HEK293 (cell line): ENCODE results near the gene SMIM41.

Source experiments
- CTCF ChIA-PET: fragments of 350-600 bp; formaldehyde crosslinking; extraction: SDS; loops from one replicate; lab custom pipeline; 2021; ENCODE audit warnings: antibody characterized with exemption; lab: Yijun Ruan, JAX
- POLR2A ChIA-PET: fragments of 300-600 bp; formaldehyde crosslinking; extraction: SDS; loops from one replicate; lab custom pipeline; 2020; ENCODE audit warnings: antibody characterized with exemption, inconsistent platforms; lab: Yijun Ruan, JAX
- H3K27ac ChIP-seq: fragments of 200-500 bp; sonication (Bioruptor generic); 2 replicates; pipeline ENCODE4 v1.5.1; 2014; ENCODE audit warnings: low read depth, low read length, control low read depth, inconsistent platforms; ENCODE audit errors: extremely low read depth
- H3K36me3 ChIP-seq, 2 experiments: fragments of 200-500 bp in 1 of 2; sonication (Bioruptor generic) in 1 of 2; 1 replicate in 1 of 2; 2 replicates in 1 of 2; pipeline ENCODE4 v1.5.1; 2014 to 2017; ENCODE audit warnings: inconsistent platforms in 2 of 2, low read length in 2 of 2; ENCODE audit not compliant: control insufficient read depth in 2 of 2, insufficient read depth in 1 of 2
- H3K4me1 ChIP-seq: fragments of 200-500 bp; sonication (Bioruptor generic); 2 replicates; pipeline ENCODE4 v1.5.1; 2014; ENCODE audit warnings: mild to moderate bottlenecking, low read length, inconsistent platforms; ENCODE audit not compliant: control insufficient read depth, insufficient read depth
- H3K4me3 ChIP-seq: 2 replicates; pipeline ENCODE4 v1.5.1; 2011; ENCODE audit warnings: low read depth, mild to moderate bottlenecking, control low read depth, low read length, moderate library complexity
- H3K9me3 ChIP-seq: fragments of 200-500 bp; sonication (Bioruptor generic); 2 replicates; pipeline ENCODE4 v1.5.1; 2014; ENCODE audit warnings: low read depth, low read length, inconsistent platforms; ENCODE audit not compliant: control insufficient read depth, insufficient read depth
- BCL11A ChIP-seq: fragments of 450-650 bp; formaldehyde crosslinking; IDR thresholded peaks from 2 replicates; pipeline ENCODE4 v1.5.1; 2016; ENCODE audit warnings: low read depth, missing biosample characterization, missing genetic modification characterization
- PRDM10 ChIP-seq: fragments of 450-650 bp; formaldehyde crosslinking; IDR thresholded peaks from 2 replicates; pipeline ENCODE4 v1.5.1; 2016; ENCODE audit warnings: missing biosample characterization, missing genetic modification characterization
- SP7 ChIP-seq: fragments of 450-650 bp; formaldehyde crosslinking; IDR thresholded peaks from 2 replicates; pipeline ENCODE4 v1.5.1; 2016; ENCODE audit warnings: missing biosample characterization, missing genetic modification characterization
- TCF7L2 ChIP-seq: IDR thresholded peaks from 2 replicates; pipeline ENCODE4 v1.6.1; 2011; ENCODE audit warnings: low read depth, mild to moderate bottlenecking, inconsistent platforms, low read length, moderate library complexity, borderline replicate concordance
- ZBTB20 ChIP-seq: fragments of 450-650 bp; formaldehyde crosslinking; IDR thresholded peaks from 2 replicates; pipeline ENCODE4 v1.5.1; 2016; ENCODE audit warnings: missing biosample characterization, missing genetic modification characterization
- ZBTB21 ChIP-seq: fragments of 450-650 bp; formaldehyde crosslinking; IDR thresholded peaks from 2 replicates; pipeline ENCODE4 v1.5.1; 2017; ENCODE audit warnings: missing biosample characterization, missing genetic modification characterization
- ZFP37 ChIP-seq: fragments of 450-650 bp; formaldehyde crosslinking; IDR thresholded peaks from 2 replicates; pipeline ENCODE4 v1.5.1; 2016; ENCODE audit warnings: missing biosample characterization, missing genetic modification characterization
- ZNF133 ChIP-seq: fragments of 450-650 bp; formaldehyde crosslinking; IDR thresholded peaks from 2 replicates; pipeline ENCODE4 v1.5.1; 2016; ENCODE audit warnings: missing biosample characterization, missing genetic modification characterization
- ZNF140 ChIP-seq: fragments of 450-650 bp; formaldehyde crosslinking; IDR thresholded peaks from 2 replicates; pipeline ENCODE4 v1.5.1; 2016; ENCODE audit warnings: missing biosample characterization, missing genetic modification characterization
- ZNF169 ChIP-seq: fragments of 450-650 bp; formaldehyde crosslinking; IDR thresholded peaks from 2 replicates; pipeline ENCODE4 v1.5.1; 2016; ENCODE audit warnings: missing biosample characterization, missing genetic modification characterization
- ZNF449 ChIP-seq: fragments of 450-650 bp; formaldehyde crosslinking; IDR thresholded peaks from 2 replicates; pipeline ENCODE4 v1.5.1; 2017; ENCODE audit warnings: missing biosample characterization, mild to moderate bottlenecking, missing genetic modification characterization, moderate library complexity
- ZNF747 ChIP-seq: fragments of 450-650 bp; formaldehyde crosslinking; IDR thresholded peaks from 2 replicates; pipeline ENCODE4 v1.5.1; 2016; ENCODE audit warnings: missing biosample characterization, missing genetic modification characterization
- TF ChIP-seq, protein P1 (sequence below): fragments of 450-650 bp; IDR thresholded peaks from 2 replicates; pipeline ENCODE4 v1.5.1; 2018; ENCODE audit warnings: missing biosample characterization, mild to moderate bottlenecking, missing genetic modification characterization
- TF ChIP-seq, protein P2 (sequence below): fragments of 450-650 bp; formaldehyde crosslinking; IDR thresholded peaks from 2 replicates; pipeline ENCODE4 v1.5.1; 2016; ENCODE audit warnings: missing biosample characterization, missing genetic modification characterization
- TF ChIP-seq, protein P3 (sequence below): fragments of 450-650 bp; formaldehyde crosslinking; IDR thresholded peaks from 2 replicates; pipeline ENCODE4 v1.5.1; 2016; ENCODE audit warnings: missing biosample characterization, missing genetic modification characterization

SMIM41 gene

DNA sequence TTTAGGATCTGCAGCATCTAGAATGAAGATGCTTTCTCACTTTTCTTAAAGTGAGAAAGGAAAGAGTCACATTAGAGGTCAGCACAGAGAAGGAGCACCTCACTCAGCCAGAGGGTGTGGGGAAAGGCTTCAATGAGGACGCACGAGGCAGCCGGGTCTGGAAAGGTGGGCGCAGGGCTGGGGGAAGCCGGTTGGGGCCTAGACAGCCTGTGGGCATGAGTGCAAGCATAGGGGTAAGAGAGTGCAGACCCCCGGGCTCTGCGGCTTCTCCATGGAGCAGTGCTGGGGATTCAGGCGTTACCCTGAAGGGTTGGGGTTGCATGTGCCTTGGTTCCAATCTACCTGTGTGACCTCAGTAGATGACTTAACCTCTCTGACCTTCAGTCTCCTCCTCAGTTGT lies 62.4 kb downstream of the SMIM41 start:
- H3K9me3 ChIP-seq = no peaks in the 10 kb centered on the region
- TF ChIP-seq BCL11A (tag by site-specific recombination) (no peak), ZNF449 (tag by site-specific recombination) (no peak), TCF7L2 (no peak), PRDM10 (tag by site-specific recombination) (no peak), ZNF140 (tag by site-specific recombination) (no peak)
- TF ChIP-seq, protein P1, sequence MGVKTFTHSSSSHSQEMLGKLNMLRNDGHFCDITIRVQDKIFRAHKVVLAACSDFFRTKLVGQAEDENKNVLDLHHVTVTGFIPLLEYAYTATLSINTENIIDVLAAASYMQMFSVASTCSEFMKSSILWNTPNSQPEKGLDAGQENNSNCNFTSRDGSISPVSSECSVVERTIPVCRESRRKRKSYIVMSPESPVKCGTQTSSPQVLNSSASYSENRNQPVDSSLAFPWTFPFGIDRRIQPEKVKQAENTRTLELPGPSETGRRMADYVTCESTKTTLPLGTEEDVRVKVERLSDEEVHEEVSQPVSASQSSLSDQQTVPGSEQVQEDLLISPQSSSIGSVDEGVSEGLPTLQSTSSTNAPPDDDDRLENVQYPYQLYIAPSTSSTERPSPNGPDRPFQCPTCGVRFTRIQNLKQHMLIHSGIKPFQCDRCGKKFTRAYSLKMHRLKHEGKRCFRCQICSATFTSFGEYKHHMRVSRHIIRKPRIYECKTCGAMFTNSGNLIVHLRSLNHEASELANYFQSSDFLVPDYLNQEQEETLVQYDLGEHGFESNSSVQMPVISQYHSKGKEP (tag by site-specific recombination) = no peak
- TF ChIP-seq, protein P2, sequence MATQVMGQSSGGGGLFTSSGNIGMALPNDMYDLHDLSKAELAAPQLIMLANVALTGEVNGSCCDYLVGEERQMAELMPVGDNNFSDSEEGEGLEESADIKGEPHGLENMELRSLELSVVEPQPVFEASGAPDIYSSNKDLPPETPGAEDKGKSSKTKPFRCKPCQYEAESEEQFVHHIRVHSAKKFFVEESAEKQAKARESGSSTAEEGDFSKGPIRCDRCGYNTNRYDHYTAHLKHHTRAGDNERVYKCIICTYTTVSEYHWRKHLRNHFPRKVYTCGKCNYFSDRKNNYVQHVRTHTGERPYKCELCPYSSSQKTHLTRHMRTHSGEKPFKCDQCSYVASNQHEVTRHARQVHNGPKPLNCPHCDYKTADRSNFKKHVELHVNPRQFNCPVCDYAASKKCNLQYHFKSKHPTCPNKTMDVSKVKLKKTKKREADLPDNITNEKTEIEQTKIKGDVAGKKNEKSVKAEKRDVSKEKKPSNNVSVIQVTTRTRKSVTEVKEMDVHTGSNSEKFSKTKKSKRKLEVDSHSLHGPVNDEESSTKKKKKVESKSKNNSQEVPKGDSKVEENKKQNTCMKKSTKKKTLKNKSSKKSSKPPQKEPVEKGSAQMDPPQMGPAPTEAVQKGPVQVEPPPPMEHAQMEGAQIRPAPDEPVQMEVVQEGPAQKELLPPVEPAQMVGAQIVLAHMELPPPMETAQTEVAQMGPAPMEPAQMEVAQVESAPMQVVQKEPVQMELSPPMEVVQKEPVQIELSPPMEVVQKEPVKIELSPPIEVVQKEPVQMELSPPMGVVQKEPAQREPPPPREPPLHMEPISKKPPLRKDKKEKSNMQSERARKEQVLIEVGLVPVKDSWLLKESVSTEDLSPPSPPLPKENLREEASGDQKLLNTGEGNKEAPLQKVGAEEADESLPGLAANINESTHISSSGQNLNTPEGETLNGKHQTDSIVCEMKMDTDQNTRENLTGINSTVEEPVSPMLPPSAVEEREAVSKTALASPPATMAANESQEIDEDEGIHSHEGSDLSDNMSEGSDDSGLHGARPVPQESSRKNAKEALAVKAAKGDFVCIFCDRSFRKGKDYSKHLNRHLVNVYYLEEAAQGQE (tag by site-specific recombination) = no peak
- no peak overlapping the region for H3K4me3 ChIP-seq
- no peak overlapping the region for H3K27ac ChIP-seq
- H3K4me1 ChIP-seq = no peaks in the 10 kb centered on the region; the same call in 1 of the 2 replicates
- CTCF ChIA-PET = interaction anchor here (0.5 to 0.7 kb wide), 3 partner anchors 21 to 548 kb away, joined by 3 to 4 read pairs (median 4); no protein-coding TSS in a partner anchor
- POLR2A ChIA-PET = no interaction called here
- H3K36me3 ChIP-seq = no peaks in the 10 kb centered on the region

DNA sequence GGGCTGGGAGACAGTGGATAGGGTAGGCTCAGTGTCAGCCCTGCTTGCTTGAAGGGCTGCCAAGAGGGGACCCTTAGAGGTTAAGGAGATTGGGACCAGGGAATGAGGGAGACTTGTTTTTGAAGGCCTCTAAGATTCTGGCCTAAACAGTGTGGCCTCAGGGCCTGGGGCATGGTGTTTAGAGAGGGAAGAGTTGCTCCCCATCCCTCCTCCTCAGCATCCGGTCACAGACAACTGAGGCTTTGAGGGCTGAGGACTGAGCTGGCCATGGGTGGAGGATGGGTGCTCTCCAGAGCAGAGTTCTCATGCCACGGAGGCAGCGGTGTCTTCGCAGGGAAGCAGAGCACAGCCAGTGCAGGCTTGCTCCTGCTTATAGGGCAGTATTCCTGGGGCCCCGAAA lies 62.9 kb downstream of the SMIM41 start:
- Histone ChIP-seq H3K4me3 (no peak overlapping the region), H3K9me3 (no peaks in the 10 kb centered on the region), H3K36me3 (no peaks in the 10 kb centered on the region), H3K27ac (no peak overlapping the region), H3K4me1 (no peaks in the 10 kb centered on the region; the same call in 1 of the 2 replicates)
- ChIA-PET POLR2A (no interaction called here), CTCF (interaction anchor here (0.5 to 5.8 kb wide), 10 partner anchors 22 to 838 kb away, joined by 3 to 88 read pairs (median 4); no protein-coding TSS in a partner anchor)
- TF ChIP-seq ZNF169 (tag by site-specific recombination) = no peak
- no peak for TF ChIP-seq ZNF747 (tag by site-specific recombination)
- TF ChIP-seq ZBTB20 = no peak
- no peak for TF ChIP-seq ZFP37 (tag by site-specific recombination)
- TF ChIP-seq, protein P3, sequence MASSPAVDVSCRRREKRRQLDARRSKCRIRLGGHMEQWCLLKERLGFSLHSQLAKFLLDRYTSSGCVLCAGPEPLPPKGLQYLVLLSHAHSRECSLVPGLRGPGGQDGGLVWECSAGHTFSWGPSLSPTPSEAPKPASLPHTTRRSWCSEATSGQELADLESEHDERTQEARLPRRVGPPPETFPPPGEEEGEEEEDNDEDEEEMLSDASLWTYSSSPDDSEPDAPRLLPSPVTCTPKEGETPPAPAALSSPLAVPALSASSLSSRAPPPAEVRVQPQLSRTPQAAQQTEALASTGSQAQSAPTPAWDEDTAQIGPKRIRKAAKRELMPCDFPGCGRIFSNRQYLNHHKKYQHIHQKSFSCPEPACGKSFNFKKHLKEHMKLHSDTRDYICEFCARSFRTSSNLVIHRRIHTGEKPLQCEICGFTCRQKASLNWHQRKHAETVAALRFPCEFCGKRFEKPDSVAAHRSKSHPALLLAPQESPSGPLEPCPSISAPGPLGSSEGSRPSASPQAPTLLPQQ = no peak
- TF ChIP-seq ZNF133 (tag by site-specific recombination) = no peak
- no peak for TF ChIP-seq ZBTB21
- no peak for TF ChIP-seq SP7 (tag by site-specific recombination)
